Keratinocyte (primary cell): ENCODE data around the gene MED26. TPM values are rescaled to one million over a fixed set of nuclear protein-coding genes. Genes with fewer than 3 reads are reported as not detected.

Experiments
- DNase-seq: peaks from one replicate; pipeline ENCODE4 v3.0.0-alpha.2; 2011; ENCODE audit warnings: low read depth, missing footprints, low spot score
- FAIRE-seq: peaks from 2 replicates; lab custom pipeline; 2011; peaks lifted over from hg19 to GRCh38; lab: Jason Lieb, UNC
- H2AFZ ChIP-seq: 2 replicates; pipeline ENCODE4 v1.6.0; 2012; ENCODE audit warnings: low read length, control low read depth, inconsistent platforms; ENCODE audit not compliant: control insufficient read depth
- H3K27ac ChIP-seq: 2 replicates; pipeline ENCODE4 v1.5.1; 2011; ENCODE audit warnings: low read length; ENCODE audit not compliant: control insufficient read depth, insufficient read depth
- H3K27me3 ChIP-seq: 3 replicates; pipeline ENCODE4 v1.6.0; 2011; ENCODE audit warnings: low read length; ENCODE audit not compliant: control insufficient read depth, insufficient read depth; ENCODE audit errors: extremely low read depth
- H3K36me3 ChIP-seq, 2 experiments: 2 replicates in 1 of 2; 3 replicates in 1 of 2; pipeline ENCODE4 v1.5.1; 2011; ENCODE audit warnings: low read length in 2 of 2, mild to moderate bottlenecking in 1 of 2; ENCODE audit not compliant: control insufficient read depth in 2 of 2, insufficient read depth in 2 of 2; ENCODE audit errors: extremely low read depth in 1 of 2
- H3K4me1 ChIP-seq: 3 replicates; pipeline ENCODE4 v1.5.1; 2011; ENCODE audit warnings: low read length; ENCODE audit not compliant: control insufficient read depth, insufficient read depth; ENCODE audit errors: extremely low read depth
- H3K4me2 ChIP-seq: 3 replicates; pipeline ENCODE4 v1.6.0; 2011; ENCODE audit warnings: low read depth, low read length; ENCODE audit not compliant: control insufficient read depth, insufficient read depth; ENCODE audit errors: extremely low read depth
- H3K4me3 ChIP-seq, 3 experiments: fragments of 200-600 bp in 1 of 3; sonication (generic) in 1 of 3; 2 replicates in 2 of 3; 3 replicates in 1 of 3; pipeline ENCODE4 v1.5.1; 2011 to 2016; ENCODE audit warnings: low read length in 3 of 3, mild to moderate bottlenecking in 3 of 3, control low read depth in 2 of 3, inconsistent platforms in 1 of 3, low read depth in 1 of 3, mixed read lengths in 1 of 3, mixed run types in 1 of 3, moderate library complexity in 1 of 3; ENCODE audit not compliant: control insufficient read depth in 2 of 3, insufficient read depth in 2 of 3; ENCODE audit errors: extremely low read depth in 1 of 3
- H3K79me2 ChIP-seq: 2 replicates; pipeline ENCODE4 v1.6.0; 2012; ENCODE audit warnings: low read length; ENCODE audit not compliant: control insufficient read depth, insufficient read depth
- H3K9ac ChIP-seq: 3 replicates; pipeline ENCODE4 v1.6.0; 2011; ENCODE audit warnings: low read length; ENCODE audit not compliant: control insufficient read depth, insufficient read depth; ENCODE audit errors: extremely low read depth
- H3K9me1 ChIP-seq: 3 replicates; pipeline ENCODE4 v1.6.0; 2011; ENCODE audit warnings: low read length; ENCODE audit not compliant: control insufficient read depth, insufficient read depth; ENCODE audit errors: extremely low read depth
- H3K9me3 ChIP-seq: 2 replicates; pipeline ENCODE4 v1.5.1; 2012; ENCODE audit warnings: low read depth, low read length; ENCODE audit not compliant: control insufficient read depth
- H4K20me1 ChIP-seq: 3 replicates; pipeline ENCODE4 v1.6.0; 2011; ENCODE audit warnings: low read length; ENCODE audit not compliant: control insufficient read depth, insufficient read depth; ENCODE audit errors: extremely low read depth
- CTCF ChIP-seq, 3 experiments: IDR thresholded peaks in 1 of 3; conservative IDR thresholded peaks in 1 of 3; optimal IDR thresholded peaks in 1 of 3; 2 replicates in 2 of 3; 3 replicates in 1 of 3; pipeline versions ENCODE3 to v1.5.1; 2011; ENCODE audit warnings: low read length in 3 of 3, mild to moderate bottlenecking in 3 of 3, moderate library complexity in 2 of 3, control low read depth in 1 of 3, inconsistent platforms in 1 of 3; ENCODE audit not compliant: insufficient read depth in 2 of 3; ENCODE audit errors: extremely low read depth in 1 of 3
- EZH2 ChIP-seq: IDR thresholded peaks from one replicate; pipeline ENCODE4 v1.6.1; 2012; ENCODE audit warnings: inconsistent platforms, mild to moderate bottlenecking, low read length, moderate library complexity
- dilution Hi-C: fragments of 300-500 bp; cut with MboI; formaldehyde crosslinking; loops from one replicate; pipeline ENCODE4 v1.7.0; 2020; ENCODE audit warnings: low sequenced_read_pairs; ENCODE audit not compliant: extremely low pct_ligation_motif_present
- polyA plus RNA-seq, 5 experiments: library from polyadenylated mRNA; depleted of rRNA in 3 of 5; stranded (reverse) in 3 of 5; stranded (forward) in 1 of 5; unstranded in 1 of 5; fragments of >200 nt; gene quantifications; 1 replicate in 1 of 5; 2 replicates in 3 of 5; 3 replicates in 1 of 5; pipeline versions ENCODE4 v1.2.1 to v1.2.3, GENCODE V29; 2011 to 2012; ENCODE audit warnings: missing spikeins in 2 of 5, low read depth in 1 of 5, low replicate concordance in 1 of 5

Gene MED26
- polyA plus RNA-seq, 1 donor (not counting 4 experiments of a cell fraction or from before 2014, with no cell fraction given) = 4.7 TPM

DNA sequence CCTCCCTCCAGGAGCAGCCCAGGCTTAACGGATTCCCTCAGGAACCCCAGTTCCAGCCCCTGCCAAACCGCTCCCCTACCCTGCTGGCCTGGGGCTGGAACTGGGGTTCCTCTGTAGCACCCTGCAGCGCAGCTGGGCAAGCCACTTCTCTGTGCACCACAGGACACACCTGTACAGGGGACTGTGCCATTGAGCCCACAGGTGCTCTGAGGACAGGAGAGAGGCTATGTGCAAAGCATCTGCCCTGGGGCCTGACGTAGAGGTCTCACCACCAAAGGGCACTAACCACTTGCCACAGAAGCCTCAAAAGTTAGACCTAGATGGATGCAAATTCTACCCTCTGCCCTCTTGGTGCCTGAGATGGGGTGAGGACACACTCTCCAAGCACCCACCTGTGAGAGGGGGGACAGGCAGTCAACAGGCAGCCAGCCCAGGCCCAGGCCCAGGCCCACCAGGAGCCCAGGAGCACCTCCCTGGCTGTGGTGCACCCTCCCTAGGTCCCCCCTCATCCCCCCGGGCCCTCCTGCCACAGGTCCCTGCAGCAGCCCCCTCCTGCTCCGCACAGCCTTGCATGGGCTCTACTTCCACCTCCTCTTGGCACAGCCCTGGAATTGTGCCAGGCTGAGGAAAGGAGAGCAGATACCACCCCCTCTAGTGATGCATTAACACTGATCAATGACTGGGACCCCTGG, 28.2 kb downstream of the MED26 start:
- no peak for TF ChIP-seq EZH2
- no peak for TF ChIP-seq CTCF (optimal IDR thresholded peaks at IDR 0.05 in 1 of 3, IDR thresholded peaks at IDR 0.05 in 1 of 3, conservative IDR thresholded peaks at IDR 0.05 in 1 of 3; ENCODE audit: extremely low read depth in 1 of 3, insufficient read depth in 2 of 3, low read length in 3 of 3)
- H3K4me3 ChIP-seq = no peak overlapping the region
- H3K36me3 ChIP-seq = peaks cover 0 to 5% of the 10 kb centered on the region in 2 experiments
- peaks cover 97% of the 10 kb centered on the region for H3K79me2 ChIP-seq
- H3K4me2 ChIP-seq = no peak overlapping the region
- peaks cover 7% of the 10 kb centered on the region for H3K9me1 ChIP-seq
- no peak overlapping the region for H3K9ac ChIP-seq
- FAIRE-seq = no peak
- no peak overlapping the region for H2AFZ ChIP-seq
- no peak for DNase-seq
- no peak overlapping the region for H3K27ac ChIP-seq
- dilution Hi-C loops = no loop called here
- H3K9me3 ChIP-seq = no peaks in the 10 kb centered on the region
- H3K4me1 ChIP-seq = peaks cover 11% of the 10 kb centered on the region
- no peaks in the 10 kb centered on the region for H3K27me3 ChIP-seq
- peaks cover 36% of the 10 kb centered on the region for H4K20me1 ChIP-seq

- H2AFZ ChIP-seq = no peak overlapping the region
- no peak overlapping the region for H3K9ac ChIP-seq
- DNase-seq (no peak), FAIRE-seq (no peak)
- no peak overlapping the region for H3K4me2 ChIP-seq
- dilution Hi-C loops = no loop called here
- no peaks in the 10 kb centered on the region for H3K9me3 ChIP-seq
- H3K4me3 ChIP-seq = no peak overlapping the region
- H3K36me3 ChIP-seq = peaks cover 0 to 5% of the 10 kb centered on the region in 2 experiments
- H3K27me3 ChIP-seq = no peaks in the 10 kb centered on the region
- H3K79me2 ChIP-seq = peaks cover 97% of the 10 kb centered on the region
- no peak for TF ChIP-seq CTCF (optimal IDR thresholded peaks at IDR 0.05 in 1 of 3, IDR thresholded peaks at IDR 0.05 in 1 of 3, conservative IDR thresholded peaks at IDR 0.05 in 1 of 3; ENCODE audit: extremely low read depth in 1 of 3, insufficient read depth in 2 of 3, low read length in 3 of 3)
- no peak for TF ChIP-seq EZH2
- H3K9me1 ChIP-seq = peaks cover 4% of the 10 kb centered on the region
- H4K20me1 ChIP-seq = peaks cover 31% of the 10 kb centered on the region
- peaks cover 17% of the 10 kb centered on the region for H3K4me1 ChIP-seq
- H3K27ac ChIP-seq = no peak overlapping the region
These were observed 29.2 kb downstream of the MED26 start for GRCh38 chr19:16598848-16599247.
